ENCODE measurements around the gene TNRC6B. TPM values are rescaled to one million over a fixed set of nuclear protein-coding genes. Genes with fewer than 3 reads are reported as not detected.

Gene TNRC6B
- polyA plus RNA-seq, 1 donor from 2014 or later: 7.6 TPM

GRCh38 chr22:40203572-40203971, 25.8 kb downstream of the TNRC6B start:
- TF ChIP-seq SMC3 (conservative IDR thresholded peaks at IDR 0.05; ENCODE audit: poor library complexity) (no peak), RAD21 (conservative IDR thresholded peaks at IDR 0.05) (no peak), REST (IDR thresholded peaks at IDR 0.05; ENCODE audit: borderline replicate concordance) (no peak), MXI1 (conservative IDR thresholded peaks at IDR 0.05; ENCODE audit: poor library complexity, severe bottlenecking) (no peak), POLR2AphosphoS5 (IDR thresholded peaks at IDR 0.05) (no peak), TAF1 (IDR thresholded peaks at IDR 0.05; ENCODE audit: low read depth) (no peak), EZH2 (IDR thresholded peaks at IDR 0.05; ENCODE audit: borderline replicate concordance, insufficient read depth, low read length, poor library complexity, severe bottlenecking) (no peak), CTCF (IDR thresholded peaks at IDR 0.05; ENCODE audit: poor library complexity, severe bottlenecking) (no peak), EP300 (conservative IDR thresholded peaks at IDR 0.05; ENCODE audit: poor library complexity, severe bottlenecking) (no peak)
- Histone ChIP-seq H4K20me1 (ENCODE audit: insufficient read depth) (peaks cover 46% of the 10 kb centered on the region), H3K9me2 (ENCODE audit: insufficient read depth, low read length) (no peaks in the 10 kb centered on the region), H3K9ac (ENCODE audit: low read length) (no peak overlapping the region), H3K4me3 (ENCODE audit: low read length) (no peak overlapping the region), H3K36me3 (ENCODE audit: insufficient read depth, low read length) (no peaks in the 10 kb centered on the region), H2AFZ (ENCODE audit: low read depth, low read length) (no peak overlapping the region), H3K9me3 (ENCODE audit: low read length) (no peaks in the 10 kb centered on the region), H3K79me2 (replicated peaks; ENCODE audit: insufficient read depth, low read length) (peaks cover 97% of the 10 kb centered on the region), H3K4me2 (ENCODE audit: low read length) (no peak overlapping the region), H3K27me3 (ENCODE audit: insufficient read depth, low read depth, low read length) (no peaks in the 10 kb centered on the region), H3F3A (ENCODE audit: insufficient read depth, low read length, poor library complexity, severe bottlenecking) (no peaks in the 10 kb centered on the region), H3K27ac (ENCODE audit: low read length) (no peak overlapping the region)

DNA sequence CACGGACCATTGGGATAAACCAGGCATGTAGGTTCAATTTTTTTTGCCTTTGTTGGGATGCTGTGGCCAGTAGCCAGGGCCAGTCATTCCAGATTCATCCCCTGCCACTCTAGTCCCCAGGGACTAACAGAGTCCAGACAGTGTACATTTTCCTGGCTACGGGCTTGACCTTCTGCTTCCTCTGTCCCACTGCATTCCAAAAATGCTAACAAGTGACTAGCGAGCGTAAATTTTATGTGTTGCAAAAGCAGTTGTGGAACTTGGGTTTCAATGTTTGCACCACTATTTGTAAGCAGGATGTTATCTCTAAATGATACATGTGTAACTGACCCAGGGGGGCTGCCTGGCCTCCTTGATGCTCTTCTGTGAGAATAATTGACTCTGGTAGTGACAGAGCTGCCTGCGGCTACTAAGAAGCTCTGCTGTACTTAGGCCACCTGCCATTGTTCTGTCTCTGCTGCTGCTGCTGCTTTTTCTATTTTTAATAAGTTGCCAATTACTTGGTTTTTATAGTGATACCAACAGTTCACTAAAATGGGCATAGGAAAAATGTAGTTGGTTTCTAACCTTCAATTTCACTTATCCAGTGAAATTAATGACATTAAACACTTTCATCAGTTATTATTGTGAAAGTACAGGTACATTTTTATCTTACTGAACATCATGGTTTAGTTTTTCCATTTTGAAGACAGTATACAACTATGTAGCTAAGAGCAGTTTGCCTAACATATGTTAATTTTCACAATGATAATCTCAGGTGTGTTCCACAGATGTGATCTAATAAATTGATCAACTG, 26.8 kb downstream of the TNRC6B start:
- Histone ChIP-seq H3K9ac (ENCODE audit: low read length) (no peak overlapping the region), H3K36me3 (ENCODE audit: insufficient read depth, low read length) (no peaks in the 10 kb centered on the region), H3K27ac (ENCODE audit: low read length) (no peak overlapping the region), H3K9me2 (ENCODE audit: insufficient read depth, low read length) (no peaks in the 10 kb centered on the region), H2AFZ (ENCODE audit: low read depth, low read length) (no peak overlapping the region), H3K27me3 (ENCODE audit: insufficient read depth, low read depth, low read length) (no peaks in the 10 kb centered on the region), H3K9me3 (ENCODE audit: low read length) (no peaks in the 10 kb centered on the region), H3K4me3 (ENCODE audit: low read length) (peak overlapping the region; percentile 14), H3K79me2 (replicated peaks; ENCODE audit: insufficient read depth, low read length) (peaks cover 97% of the 10 kb centered on the region), H3K4me2 (ENCODE audit: low read length) (no peak overlapping the region), H4K20me1 (ENCODE audit: insufficient read depth) (peaks cover 45% of the 10 kb centered on the region), H3F3A (ENCODE audit: insufficient read depth, low read length, poor library complexity, severe bottlenecking) (no peaks in the 10 kb centered on the region)
- TF ChIP-seq EP300 (conservative IDR thresholded peaks at IDR 0.05; ENCODE audit: poor library complexity, severe bottlenecking): no peak
- no peak for TF ChIP-seq RAD21 (conservative IDR thresholded peaks at IDR 0.05)
- no peak for TF ChIP-seq TAF1 (IDR thresholded peaks at IDR 0.05; ENCODE audit: low read depth)
- no peak for TF ChIP-seq SMC3 (conservative IDR thresholded peaks at IDR 0.05; ENCODE audit: poor library complexity)
- TF ChIP-seq POLR2AphosphoS5 (IDR thresholded peaks at IDR 0.05): no peak
- TF ChIP-seq REST (IDR thresholded peaks at IDR 0.05; ENCODE audit: borderline replicate concordance): no peak
- TF ChIP-seq MXI1 (conservative IDR thresholded peaks at IDR 0.05; ENCODE audit: poor library complexity, severe bottlenecking): no peak
- TF ChIP-seq CTCF (IDR thresholded peaks at IDR 0.05; ENCODE audit: poor library complexity, severe bottlenecking): no peak
- TF ChIP-seq EZH2 (IDR thresholded peaks at IDR 0.05; ENCODE audit: borderline replicate concordance, insufficient read depth, low read length, poor library complexity, severe bottlenecking): no peak

All from neural cell (in vitro differentiated cells).